Skeletal muscle satellite cell (primary cell): ENCODE measurements around the gene TMEM154.

ENCODE experiments used
- H3K27me3 ChIP-seq: 2 replicates; pipeline ENCODE4 v1.7.0; 2013; ENCODE audit warnings: low read length; ENCODE audit not compliant: control insufficient read depth, insufficient read depth
- H3K36me3 ChIP-seq: 2 replicates; pipeline ENCODE4 v1.7.0; 2013; ENCODE audit warnings: mild to moderate bottlenecking, control low read depth, low read length; ENCODE audit not compliant: insufficient read depth
- H3K4me1 ChIP-seq: 2 replicates; pipeline ENCODE4 v1.7.0; 2013; ENCODE audit warnings: low read length; ENCODE audit not compliant: control insufficient read depth, insufficient read depth
- H3K4me2 ChIP-seq: 2 replicates; pipeline ENCODE4 v1.7.0; 2013; ENCODE audit warnings: mild to moderate bottlenecking, low read length
- H3K4me3 ChIP-seq: 2 replicates; pipeline ENCODE4 v1.7.0; 2013; ENCODE audit warnings: low read length
- H3K9ac ChIP-seq: 2 replicates; pipeline ENCODE4 v1.7.0; 2013; ENCODE audit warnings: mild to moderate bottlenecking, low read depth, low read length, moderate library complexity
- H3K9me3 ChIP-seq: replicated peaks from 2 replicates; pipeline ENCODE4 v1.7.0; 2013; ENCODE audit warnings: mild to moderate bottlenecking, control low read depth, low read length

The TMEM154 gene

GRCh38 chr4:152693871-152694270, 14.1 kb upstream of the TMEM154 start:
- no peak overlapping the region for H3K4me2 ChIP-seq
- H3K9ac ChIP-seq: no peak overlapping the region
- no peak overlapping the region for H3K4me3 ChIP-seq
- H3K4me1 ChIP-seq: no peaks in the 10 kb centered on the region
- peaks cover 9% of the 10 kb centered on the region for H3K27me3 ChIP-seq
- H3K36me3 ChIP-seq: no peaks in the 10 kb centered on the region
- H3K9me3 ChIP-seq: no peaks in the 10 kb centered on the region

GRCh38 chr4:152691761-152692160, 12.0 kb upstream of the TMEM154 start:
- no peak overlapping the region for H3K9ac ChIP-seq
- no peaks in the 10 kb centered on the region for H3K4me1 ChIP-seq
- no peaks in the 10 kb centered on the region for H3K36me3 ChIP-seq
- H3K27me3 ChIP-seq: peaks cover 19% of the 10 kb centered on the region
- H3K4me3 ChIP-seq: no peak overlapping the region
- no peak overlapping the region for H3K4me2 ChIP-seq
- H3K9me3 ChIP-seq: no peaks in the 10 kb centered on the region

GRCh38 chr4:152690706-152691651, 11.2 kb upstream of the TMEM154 start:
- H3K4me2 ChIP-seq: no peak overlapping the region

GRCh38 chr4:152689615-152690501, 10.1 kb upstream of the TMEM154 start:
- no peaks in the 10 kb centered on the region for H3K9me3 ChIP-seq
- H3K36me3 ChIP-seq: no peaks in the 10 kb centered on the region
- H3K4me3 ChIP-seq: no peak overlapping the region
- H3K27me3 ChIP-seq: peaks cover 27% of the 10 kb centered on the region
- no peaks in the 10 kb centered on the region for H3K4me1 ChIP-seq
- no peak overlapping the region for H3K9ac ChIP-seq
- no peak overlapping the region for H3K4me2 ChIP-seq

More at GRCh38 chr4:152690706-152691651, 11.2 kb upstream of the TMEM154 start:
- Histone ChIP-seq H3K36me3 (no peaks in the 10 kb centered on the region), H3K4me1 (no peaks in the 10 kb centered on the region), H3K4me3 (no peak overlapping the region), H3K9ac (no peak overlapping the region), H3K9me3 (no peaks in the 10 kb centered on the region), H3K27me3 (peaks cover 27% of the 10 kb centered on the region)

- H3K9me3 ChIP-seq: no peaks in the 10 kb centered on the region
- H3K4me1 ChIP-seq: no peaks in the 10 kb centered on the region
- no peak overlapping the region for H3K9ac ChIP-seq
- H3K4me3 ChIP-seq: no peak overlapping the region
- no peak overlapping the region for H3K4me2 ChIP-seq
- peaks cover 27% of the 10 kb centered on the region for H3K27me3 ChIP-seq
- no peaks in the 10 kb centered on the region for H3K36me3 ChIP-seq
Observed at GRCh38 chr4:152687974-152688599, 8.3 kb upstream of the TMEM154 start.

GRCh38 chr4:152686452-152687013, 6.7 kb upstream of the TMEM154 start:
- no peaks in the 10 kb centered on the region for H3K9me3 ChIP-seq
- H3K4me2 ChIP-seq: no peak overlapping the region
- H3K4me1 ChIP-seq: no peaks in the 10 kb centered on the region
- H3K36me3 ChIP-seq: no peaks in the 10 kb centered on the region
- peaks cover 21% of the 10 kb centered on the region for H3K27me3 ChIP-seq
- H3K9ac ChIP-seq: no peak overlapping the region
- H3K4me3 ChIP-seq: no peak overlapping the region

- Histone ChIP-seq H3K4me3 (no peak overlapping the region), H3K27me3 (peaks cover 18% of the 10 kb centered on the region), H3K9ac (no peak overlapping the region), H3K36me3 (no peaks in the 10 kb centered on the region), H3K4me2 (no peak overlapping the region), H3K9me3 (no peaks in the 10 kb centered on the region), H3K4me1 (peaks cover 4% of the 10 kb centered on the region)
Observed at GRCh38 chr4:152684587-152684986, 4.8 kb upstream of the TMEM154 start.

GRCh38 chr4:152684007-152684406, 4.2 kb upstream of the TMEM154 start:
- Histone ChIP-seq H3K9ac (no peak overlapping the region), H3K36me3 (no peaks in the 10 kb centered on the region), H3K4me1 (peaks cover 4% of the 10 kb centered on the region), H3K4me2 (no peak overlapping the region), H3K4me3 (no peak overlapping the region), H3K9me3 (no peaks in the 10 kb centered on the region), H3K27me3 (peaks cover 18% of the 10 kb centered on the region)

- no peak overlapping the region for H3K4me2 ChIP-seq
- H3K4me3 ChIP-seq: no peak overlapping the region
- peaks cover 14% of the 10 kb centered on the region for H3K27me3 ChIP-seq
- H3K9ac ChIP-seq: no peak overlapping the region
- H3K36me3 ChIP-seq: no peaks in the 10 kb centered on the region
- no peaks in the 10 kb centered on the region for H3K9me3 ChIP-seq
- H3K4me1 ChIP-seq: peaks cover 4% of the 10 kb centered on the region
Observed at GRCh38 chr4:152682143-152682941, 2.5 kb upstream of the TMEM154 start.

- Histone ChIP-seq H3K4me3 (no peak overlapping the region), H3K4me2 (no peak overlapping the region), H3K9ac (no peak overlapping the region), H3K36me3 (no peaks in the 10 kb centered on the region), H3K4me1 (peaks cover 4% of the 10 kb centered on the region), H3K27me3 (peaks cover 1% of the 10 kb centered on the region), H3K9me3 (no peaks in the 10 kb centered on the region)
Observed at GRCh38 chr4:152680988-152681603, 1.3 kb upstream of the TMEM154 start.
